ENCODE results near the gene COL5A1. TPM values are rescaled to one million over a fixed set of nuclear protein-coding genes. Genes with fewer than 3 reads are reported as not detected.

The COL5A1 gene
- total RNA-seq, 1 experiment from 2014 or later, result 9.5 TPM

DNA sequence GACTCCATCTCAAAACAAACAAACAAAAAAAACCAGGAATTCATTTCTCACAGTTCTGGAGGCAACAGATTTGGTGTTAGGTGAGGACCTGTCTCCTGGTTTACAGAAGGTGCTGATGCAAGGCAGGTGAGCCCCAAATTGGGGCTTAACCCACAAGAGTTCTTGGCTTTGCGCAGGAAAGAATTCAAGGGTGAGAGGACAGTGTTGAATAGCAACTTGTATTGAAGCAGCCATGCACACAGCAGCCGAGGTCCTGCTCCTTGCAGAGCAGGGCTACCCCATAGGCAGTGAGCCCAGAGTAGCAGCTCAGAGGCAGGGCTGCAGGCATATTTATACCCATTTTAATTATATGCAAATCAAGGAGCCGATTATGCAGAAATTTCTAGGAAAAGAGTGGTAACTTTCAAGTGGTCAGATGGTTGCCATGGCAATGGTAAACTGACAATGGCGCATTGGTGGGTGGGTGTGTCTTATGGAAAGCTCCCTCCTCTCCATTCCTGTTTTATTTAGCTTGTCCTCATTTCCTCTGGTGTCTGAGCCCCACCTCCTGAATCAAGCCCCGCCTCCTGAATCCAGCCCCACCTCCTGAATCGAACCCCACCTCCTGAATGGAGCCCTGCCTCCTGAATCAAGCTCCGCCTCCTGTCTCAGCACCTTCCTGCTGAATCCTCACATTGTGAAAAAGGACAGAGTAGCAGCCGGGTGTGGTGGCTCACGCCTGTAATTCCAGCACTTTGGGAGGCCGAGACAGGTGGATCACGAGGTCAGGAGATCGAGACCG lies 34.5 kb upstream of the COL5A1 start:
- Histone ChIP-seq H3K56ac (ENCODE audit: insufficient read length, low read depth, low read length) (no peak overlapping the region), H3K79me1 (ENCODE audit: insufficient read depth, low read depth, low read length, poor library complexity, severe bottlenecking) (no peaks in the 10 kb centered on the region), H4K8ac (replicated peaks; ENCODE audit: insufficient read length, low read depth, low read length) (no peak overlapping the region), H4K91ac (ENCODE audit: insufficient read length, low read depth, low read length) (no peak overlapping the region), H3K4ac (ENCODE audit: low read depth, low read length) (no peak overlapping the region), H3K14ac (ENCODE audit: insufficient read depth, low read length) (no peak overlapping the region), H2BK120ac (ENCODE audit: low read depth, low read length, poor library complexity, severe bottlenecking) (no peak overlapping the region), H2AFZ (ENCODE audit: low read length) (no peak overlapping the region), H3K27ac (ENCODE audit: insufficient read length, low read depth, low read length) (no peak overlapping the region), H2AK5ac (ENCODE audit: insufficient read length, low read length) (no peak overlapping the region), H2BK15ac (ENCODE audit: low read depth, low read length) (no peak overlapping the region), H3K9ac (ENCODE audit: extremely low read depth, insufficient read length, low read length) (no peak overlapping the region), H3K4me2 (ENCODE audit: insufficient read depth, insufficient read length, low read length) (no peak overlapping the region), H3K4me1 (ENCODE audit: insufficient read depth, low read length) (no peaks in the 10 kb centered on the region), H2BK5ac (ENCODE audit: insufficient read length, low read length) (no peak overlapping the region), H4K20me1 (ENCODE audit: control insufficient read depth, insufficient read depth, insufficient read length) (no peaks in the 10 kb centered on the region), H2BK20ac (ENCODE audit: low read depth, low read length, poor library complexity, severe bottlenecking) (no peak overlapping the region), H3K23me2 (ENCODE audit: insufficient read length, low read depth, low read length, poor library complexity, severe bottlenecking) (no peaks in the 10 kb centered on the region), H3K79me2 (ENCODE audit: insufficient read depth, low read length) (no peaks in the 10 kb centered on the region), H3K23ac (ENCODE audit: insufficient read length, low read depth, low read length) (no peak overlapping the region), H3K27me3 (ENCODE audit: insufficient read depth, low read length) (no peaks in the 10 kb centered on the region), H3K9me3 (ENCODE audit: control insufficient read depth, low read depth, low read length) (no peaks in the 10 kb centered on the region), H3K18ac (ENCODE audit: insufficient read length, low read depth, low read length) (no peak overlapping the region), H2BK12ac (ENCODE audit: insufficient read length, low read depth, low read length) (no peak overlapping the region), H4K5ac (ENCODE audit: insufficient read length, low read depth, low read length) (no peak overlapping the region), H3T11ph (ENCODE audit: low read length) (no peak overlapping the region)
- no peak overlapping the region for H3K27ac Mint-ChIP-seq
- no CpG with 5 or more reads among the region's 13 CpGs for WGBS (ENCODE audit: extremely low coverage, insufficient read length, low lambda C conversion rate)
- 0 out of 4 replicates have a peak, but pooled peaks cover 0 to 2% of the 10 kb centered on the region in 2 experiments for H3K4me1 Mint-ChIP-seq
- peaks cover 2% of the 10 kb centered on the region for H3K27me3 Mint-ChIP-seq (ENCODE audit: low read depth)
- no peak overlapping the region for H3K4me3 Mint-ChIP-seq
- H3K36me3 Mint-ChIP-seq (ENCODE audit: insufficient read depth in 1 of 3, low read depth in 3 of 3), result peaks cover 2 to 4% (median 3%) of the 10 kb centered on the region in 3 experiments; a peak in 2 of 7 replicates
- no peak for TF ChIP-seq CTCF (conservative IDR thresholded peaks at IDR 0.05)
- peak; percentile 79 for DNase-seq
- peaks cover 6 to 8% of the 10 kb centered on the region in 2 experiments for H3K9me3 Mint-ChIP-seq
